IPS DF 4.7 (cell line): ENCODE results near the gene DLX3.
"Not testable (repeated sequence)": the region's sequence is repeated elsewhere in the genome, so short reads cannot be mapped to it uniquely, and the experiment has no call there.

Experiments used
- DNase-seq: peaks from one replicate; pipeline ENCODE4 v3.0.0-alpha.2; 2013; ENCODE audit warnings: low spot score; ENCODE audit errors: extremely low read depth

Gene DLX3

GRCh38 chr17:49995055-49995738 lies at the start of gene DLX3:
Gene DLX3 (minus strand): TSS chr17:49995224. CDS start chr17:49994998, 226 bp downstream.
- no peak for DNase-seq

- no peak for DNase-seq
Observed at GRCh38 chr17:50044483-50044882, 49.5 kb upstream of the DLX3 start.

- no peak for DNase-seq
Observed at GRCh38 chr17:50043290-50044148, 48.5 kb upstream of the DLX3 start.

- no peak for DNase-seq
Observed at GRCh38 chr17:50042211-50042610, 47.2 kb upstream of the DLX3 start.

GRCh38 chr17:50040496-50040895 lies 45.5 kb upstream of the DLX3 start:
- DNase-seq: not testable (repeated sequence)

- DNase-seq: no peak
Observed at GRCh38 chr17:50039058-50039457, 44.0 kb upstream of the DLX3 start.

- no peak for DNase-seq
Observed at GRCh38 chr17:50037321-50038107, 42.5 kb upstream of the DLX3 start.

- DNase-seq: no peak
Observed at GRCh38 chr17:50036455-50037261, 41.6 kb upstream of the DLX3 start.

GRCh38 chr17:50035945-50036344 lies 40.9 kb upstream of the DLX3 start:
- no peak for DNase-seq

GRCh38 chr17:50035421-50035879 lies 40.4 kb upstream of the DLX3 start:
- no peak for DNase-seq

- no peak for DNase-seq
Observed at GRCh38 chr17:50034498-50035364, 39.7 kb upstream of the DLX3 start.

GRCh38 chr17:50033316-50033715 lies 38.3 kb upstream of the DLX3 start:
- no peak for DNase-seq

- no peak for DNase-seq
Observed at GRCh38 chr17:50029185-50029584, 34.2 kb upstream of the DLX3 start.

GRCh38 chr17:50028736-50029120 lies 33.7 kb upstream of the DLX3 start:
- no peak for DNase-seq

- DNase-seq: no peak
Observed at GRCh38 chr17:50027881-50028735, 33.1 kb upstream of the DLX3 start.

GRCh38 chr17:50027172-50027880 lies 32.3 kb upstream of the DLX3 start:
- no peak for DNase-seq

- no peak for DNase-seq
Observed at GRCh38 chr17:50026837-50027171, 31.8 kb upstream of the DLX3 start.

- DNase-seq: no peak
Observed at GRCh38 chr17:50026046-50026675, 31.1 kb upstream of the DLX3 start.
